Keratinocyte (primary cell): ENCODE data around the gene CHD9NB. TPM values are rescaled to one million over a fixed set of nuclear protein-coding genes. Genes with fewer than 3 reads are reported as not detected.

Experiments used
- DNase-seq: peaks from one replicate; pipeline ENCODE4 v3.0.0-alpha.2; 2011; ENCODE audit warnings: low read depth, missing footprints, low spot score
- FAIRE-seq: peaks from 2 replicates; lab custom pipeline; 2011; peaks lifted over from hg19 to GRCh38; lab: Jason Lieb, UNC
- H2AFZ ChIP-seq: 2 replicates; pipeline ENCODE4 v1.6.0; 2012; ENCODE audit warnings: low read length, control low read depth, inconsistent platforms; ENCODE audit not compliant: control insufficient read depth
- H3K27ac ChIP-seq: 2 replicates; pipeline ENCODE4 v1.5.1; 2011; ENCODE audit warnings: low read length; ENCODE audit not compliant: control insufficient read depth, insufficient read depth
- H3K27me3 ChIP-seq: 3 replicates; pipeline ENCODE4 v1.6.0; 2011; ENCODE audit warnings: low read length; ENCODE audit not compliant: control insufficient read depth, insufficient read depth; ENCODE audit errors: extremely low read depth
- H3K36me3 ChIP-seq, 2 experiments: 2 replicates in 1 of 2; 3 replicates in 1 of 2; pipeline ENCODE4 v1.5.1; 2011; ENCODE audit warnings: low read length in 2 of 2, mild to moderate bottlenecking in 1 of 2; ENCODE audit not compliant: control insufficient read depth in 2 of 2, insufficient read depth in 2 of 2; ENCODE audit errors: extremely low read depth in 1 of 2
- H3K4me1 ChIP-seq: 3 replicates; pipeline ENCODE4 v1.5.1; 2011; ENCODE audit warnings: low read length; ENCODE audit not compliant: control insufficient read depth, insufficient read depth; ENCODE audit errors: extremely low read depth
- H3K4me2 ChIP-seq: 3 replicates; pipeline ENCODE4 v1.6.0; 2011; ENCODE audit warnings: low read depth, low read length; ENCODE audit not compliant: control insufficient read depth, insufficient read depth; ENCODE audit errors: extremely low read depth
- H3K4me3 ChIP-seq, 3 experiments: fragments of 200-600 bp in 1 of 3; sonication (generic) in 1 of 3; 2 replicates in 2 of 3; 3 replicates in 1 of 3; pipeline ENCODE4 v1.5.1; 2011 to 2016; ENCODE audit warnings: low read length in 3 of 3, mild to moderate bottlenecking in 3 of 3, control low read depth in 2 of 3, inconsistent platforms in 1 of 3, low read depth in 1 of 3, mixed read lengths in 1 of 3, mixed run types in 1 of 3, moderate library complexity in 1 of 3; ENCODE audit not compliant: control insufficient read depth in 2 of 3, insufficient read depth in 2 of 3; ENCODE audit errors: extremely low read depth in 1 of 3
- H3K79me2 ChIP-seq: 2 replicates; pipeline ENCODE4 v1.6.0; 2012; ENCODE audit warnings: low read length; ENCODE audit not compliant: control insufficient read depth, insufficient read depth
- H3K9ac ChIP-seq: 3 replicates; pipeline ENCODE4 v1.6.0; 2011; ENCODE audit warnings: low read length; ENCODE audit not compliant: control insufficient read depth, insufficient read depth; ENCODE audit errors: extremely low read depth
- H3K9me1 ChIP-seq: 3 replicates; pipeline ENCODE4 v1.6.0; 2011; ENCODE audit warnings: low read length; ENCODE audit not compliant: control insufficient read depth, insufficient read depth; ENCODE audit errors: extremely low read depth
- H3K9me3 ChIP-seq: 2 replicates; pipeline ENCODE4 v1.5.1; 2012; ENCODE audit warnings: low read depth, low read length; ENCODE audit not compliant: control insufficient read depth
- H4K20me1 ChIP-seq: 3 replicates; pipeline ENCODE4 v1.6.0; 2011; ENCODE audit warnings: low read length; ENCODE audit not compliant: control insufficient read depth, insufficient read depth; ENCODE audit errors: extremely low read depth
- EZH2 ChIP-seq: IDR thresholded peaks from one replicate; pipeline ENCODE4 v1.6.1; 2012; ENCODE audit warnings: inconsistent platforms, mild to moderate bottlenecking, low read length, moderate library complexity
- dilution Hi-C: fragments of 300-500 bp; cut with MboI; formaldehyde crosslinking; loops from one replicate; pipeline ENCODE4 v1.7.0; 2020; ENCODE audit warnings: low sequenced_read_pairs; ENCODE audit not compliant: extremely low pct_ligation_motif_present
- polyA plus RNA-seq, 5 experiments: library from polyadenylated mRNA; depleted of rRNA in 3 of 5; stranded (reverse) in 3 of 5; stranded (forward) in 1 of 5; unstranded in 1 of 5; fragments of >200 nt; gene quantifications; 1 replicate in 1 of 5; 2 replicates in 3 of 5; 3 replicates in 1 of 5; pipeline versions ENCODE4 v1.2.1 to v1.2.3, GENCODE V29; 2011 to 2012; ENCODE audit warnings: missing spikeins in 2 of 5, low read depth in 1 of 5, low replicate concordance in 1 of 5
- TF ChIP-seq, protein P1 (sequence below), 3 experiments: IDR thresholded peaks in 1 of 3; conservative IDR thresholded peaks in 1 of 3; optimal IDR thresholded peaks in 1 of 3; 2 replicates in 2 of 3; 3 replicates in 1 of 3; pipeline versions ENCODE3 to v1.5.1; 2011; ENCODE audit warnings: low read length in 3 of 3, mild to moderate bottlenecking in 3 of 3, moderate library complexity in 2 of 3, control low read depth in 1 of 3, inconsistent platforms in 1 of 3; ENCODE audit not compliant: insufficient read depth in 2 of 3; ENCODE audit errors: extremely low read depth in 1 of 3

The CHD9NB gene
- polyA plus RNA-seq, 1 donor (not counting 4 experiments of a cell fraction or from before 2014, with no cell fraction given): 0.64 TPM

DNA sequence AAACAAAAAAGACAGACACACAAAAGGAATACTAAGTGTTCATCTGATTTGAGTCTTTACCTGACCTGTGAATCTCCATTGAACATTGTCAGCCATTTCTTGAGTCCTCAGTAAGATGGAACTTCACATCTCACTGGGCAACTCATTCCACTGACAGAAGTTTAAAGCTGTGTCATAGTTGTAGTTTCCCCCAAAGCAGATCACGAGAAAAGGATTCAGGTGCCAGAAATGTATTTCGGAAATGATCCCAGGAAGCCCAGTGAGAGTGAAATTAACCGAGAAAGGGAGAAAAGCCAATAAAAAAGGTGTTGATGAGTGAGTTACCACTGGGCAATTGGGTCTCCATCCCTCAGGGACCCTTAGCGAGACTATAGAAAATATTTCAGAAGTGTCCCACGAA lies 8.6 kb upstream of the CHD9NB start:
- dilution Hi-C loops: no loop called here
- H3K27me3 ChIP-seq: no peaks in the 10 kb centered on the region
- no peak overlapping the region for H2AFZ ChIP-seq
- no peaks in the 10 kb centered on the region for H3K9me3 ChIP-seq
- H3K79me2 ChIP-seq: peaks cover 61% of the 10 kb centered on the region
- peaks cover 17% of the 10 kb centered on the region for H3K4me1 ChIP-seq
- FAIRE-seq: no peak
- DNase-seq: no peak
- no peaks in the 10 kb centered on the region for H4K20me1 ChIP-seq
- H3K4me3 ChIP-seq: no peak overlapping the region
- peaks cover 0 to 10% of the 10 kb centered on the region in 2 experiments for H3K36me3 ChIP-seq
- TF ChIP-seq EZH2: no peak
- TF ChIP-seq, protein P1, sequence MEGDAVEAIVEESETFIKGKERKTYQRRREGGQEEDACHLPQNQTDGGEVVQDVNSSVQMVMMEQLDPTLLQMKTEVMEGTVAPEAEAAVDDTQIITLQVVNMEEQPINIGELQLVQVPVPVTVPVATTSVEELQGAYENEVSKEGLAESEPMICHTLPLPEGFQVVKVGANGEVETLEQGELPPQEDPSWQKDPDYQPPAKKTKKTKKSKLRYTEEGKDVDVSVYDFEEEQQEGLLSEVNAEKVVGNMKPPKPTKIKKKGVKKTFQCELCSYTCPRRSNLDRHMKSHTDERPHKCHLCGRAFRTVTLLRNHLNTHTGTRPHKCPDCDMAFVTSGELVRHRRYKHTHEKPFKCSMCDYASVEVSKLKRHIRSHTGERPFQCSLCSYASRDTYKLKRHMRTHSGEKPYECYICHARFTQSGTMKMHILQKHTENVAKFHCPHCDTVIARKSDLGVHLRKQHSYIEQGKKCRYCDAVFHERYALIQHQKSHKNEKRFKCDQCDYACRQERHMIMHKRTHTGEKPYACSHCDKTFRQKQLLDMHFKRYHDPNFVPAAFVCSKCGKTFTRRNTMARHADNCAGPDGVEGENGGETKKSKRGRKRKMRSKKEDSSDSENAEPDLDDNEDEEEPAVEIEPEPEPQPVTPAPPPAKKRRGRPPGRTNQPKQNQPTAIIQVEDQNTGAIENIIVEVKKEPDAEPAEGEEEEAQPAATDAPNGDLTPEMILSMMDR (optimal IDR thresholded peaks at IDR 0.05 in 1 of 3, IDR thresholded peaks at IDR 0.05 in 1 of 3, conservative IDR thresholded peaks at IDR 0.05 in 1 of 3; ENCODE audit: extremely low read depth in 1 of 3, insufficient read depth in 2 of 3, low read length in 3 of 3): no peak
- H3K27ac ChIP-seq: no peak overlapping the region
- H3K4me2 ChIP-seq: no peak overlapping the region
- no peaks in the 10 kb centered on the region for H3K9me1 ChIP-seq
- H3K9ac ChIP-seq: no peak overlapping the region

DNA sequence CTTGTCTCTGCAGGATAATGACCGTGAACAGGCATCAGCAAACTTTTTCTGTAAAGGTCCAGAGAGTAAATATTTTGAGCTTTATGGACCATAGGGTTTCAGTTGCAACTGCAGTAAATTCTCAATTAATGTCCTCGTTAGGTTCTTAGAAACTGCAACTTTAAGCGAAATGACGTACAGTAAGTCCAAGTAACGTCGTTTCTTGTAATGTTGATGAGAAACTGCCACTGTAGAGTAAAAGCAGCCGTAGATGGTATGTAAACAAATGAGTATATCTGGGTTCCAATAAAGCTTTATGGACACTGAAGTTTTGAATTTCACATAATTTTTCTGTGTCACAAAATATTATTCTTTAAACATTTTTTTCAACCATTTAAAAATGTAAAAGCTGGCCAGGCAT lies 7.0 kb upstream of the CHD9NB start:
- Histone ChIP-seq H3K4me3 (no peak overlapping the region), H2AFZ (no peak overlapping the region), H3K27ac (no peak overlapping the region), H3K9ac (no peak overlapping the region), H4K20me1 (no peaks in the 10 kb centered on the region), H3K4me1 (peaks cover 29% of the 10 kb centered on the region), H3K9me3 (no peaks in the 10 kb centered on the region), H3K36me3 (peaks cover 0 to 7% of the 10 kb centered on the region in 2 experiments), H3K27me3 (no peaks in the 10 kb centered on the region), H3K4me2 (no peak overlapping the region), H3K79me2 (peaks cover 69% of the 10 kb centered on the region), H3K9me1 (no peaks in the 10 kb centered on the region)
- TF ChIP-seq, protein P1 (optimal IDR thresholded peaks at IDR 0.05 in 1 of 3, IDR thresholded peaks at IDR 0.05 in 1 of 3, conservative IDR thresholded peaks at IDR 0.05 in 1 of 3; ENCODE audit: extremely low read depth in 1 of 3, insufficient read depth in 2 of 3, low read length in 3 of 3): no peak
- TF ChIP-seq EZH2: no peak
- FAIRE-seq (no peak), DNase-seq (no peak)
- dilution Hi-C loops: no loop called here
